GM12878 (cell line): ENCODE measurements around the gene DNAJA1. TPM values are rescaled to one million over a fixed set of nuclear protein-coding genes. Genes with fewer than 3 reads are reported as not detected.

ENCODE experiments used
- ATAC-seq: fragments of 200-7000 bp; cut with Tn5 transposase; 3 replicates; pipeline ENCODE4 v1.9.1; 2020; ENCODE audit warnings: mild to moderate bottlenecking, moderate library complexity
- BruUV-seq: library from RNA; stranded (reverse); fragments of 400-500 nt; replicated peaks from 2 replicates; lab custom pipeline; 2021; lab: Mats Ljungman, UMichigan
- CTCF ChIA-PET: fragments of 300-600 bp; sonication (Branson Sonifier 250); formaldehyde crosslinking; extraction: SDS; loops from one replicate; lab custom pipeline; 2021; ENCODE audit warnings: inconsistent platforms; lab: Yijun Ruan, JAX
- POLR2A ChIA-PET: fragments of 350-600 bp; formaldehyde crosslinking; extraction: SDS; loops from one replicate; lab custom pipeline; 2021; ENCODE audit warnings: inconsistent platforms; lab: Charles Lee
- RAD21 ChIA-PET: fragments of 300-600 bp; sonication (Branson Sonifier 250); formaldehyde crosslinking; loops from one replicate; lab custom pipeline; 2023; ENCODE audit warnings: antibody characterized with exemption; ENCODE audit not compliant: unreplicated experiment; lab: Charles Lee
- SMC1A ChIA-PET: fragments of 300-600 bp; sonication (Branson Sonifier 250); formaldehyde crosslinking; loops from one replicate; lab custom pipeline; 2023; ENCODE audit not compliant: unreplicated experiment, uncharacterized antibody; lab: Charles Lee
- DNase-seq: peaks from one replicate; pipeline ENCODE4 v3.0.0-alpha.2; 2011; ENCODE audit warnings: low read depth, low spot score
- FAIRE-seq: peaks from 3 replicates; lab custom pipeline; 2011; peaks lifted over from hg19 to GRCh38; lab: Jason Lieb, UNC
- H2AFZ ChIP-seq: 2 replicates; pipeline ENCODE4 v1.6.0; 2011; ENCODE audit warnings: low read depth, low read length, control low read depth; ENCODE audit not compliant: control insufficient read depth
- H3K27ac ChIP-seq: 2 replicates; pipeline ENCODE4 v1.5.1; 2011; ENCODE audit warnings: control low read depth; ENCODE audit not compliant: control insufficient read depth, insufficient read depth
- H3K27me3 ChIP-seq, 2 experiments: replicated peaks in 1 of 2; 2 replicates each; pipeline versions ENCODE4 v1.6.0 to v1.6.1; 2011; ENCODE audit warnings: low read length in 1 of 2; ENCODE audit not compliant: control insufficient read depth in 2 of 2, insufficient read depth in 2 of 2
- H3K36me3 ChIP-seq, 2 experiments: 2 replicates each; pipeline ENCODE4 v1.5.1; 2011; ENCODE audit warnings: low read length in 1 of 2; ENCODE audit not compliant: control insufficient read depth in 2 of 2, insufficient read depth in 2 of 2
- H3K4me1 ChIP-seq: 2 replicates; pipeline ENCODE4 v1.6.1; 2011; ENCODE audit warnings: mild to moderate bottlenecking, low read length, moderate library complexity, mixed read lengths; ENCODE audit not compliant: control insufficient read depth, insufficient read depth
- H3K4me2 ChIP-seq: 2 replicates; pipeline ENCODE4 v1.6.0; 2011; ENCODE audit warnings: control low read depth; ENCODE audit not compliant: control insufficient read depth, insufficient read depth
- H3K4me3 ChIP-seq: fragments of 200-600 bp; sonication (generic); 2 replicates; pipeline ENCODE4 v1.5.1; 2016
- H3K79me2 ChIP-seq: 2 replicates; pipeline ENCODE4 v1.6.0; 2011; ENCODE audit warnings: low read length; ENCODE audit not compliant: control insufficient read depth, insufficient read depth
- H3K9ac ChIP-seq: 2 replicates; pipeline ENCODE4 v1.8.0; 2011; ENCODE audit warnings: low read length, control low read depth, mixed read lengths; ENCODE audit not compliant: control insufficient read depth, insufficient read depth
- H3K9me3 ChIP-seq: replicated peaks from 3 replicates; pipeline ENCODE4 v1.5.1; 2011; ENCODE audit warnings: mild to moderate bottlenecking, low read length; ENCODE audit not compliant: control insufficient read depth, insufficient read depth
- H4K20me1 ChIP-seq: 2 replicates; pipeline ENCODE4 v1.6.0; 2011; ENCODE audit not compliant: control insufficient read depth, insufficient read depth
- ATF3 ChIP-seq: IDR thresholded peaks from 2 replicates; pipeline ENCODE4 v1.6.1; 2011; ENCODE audit warnings: low read depth, mild to moderate bottlenecking, low read length, moderate library complexity, borderline replicate concordance; ENCODE audit errors: extremely low read depth
- BCLAF1 ChIP-seq: fragments of 450-650 bp; IDR thresholded peaks from 2 replicates; pipeline ENCODE4 v1.6.1; 2017; ENCODE audit warnings: antibody characterized with exemption, mild to moderate bottlenecking, moderate library complexity
- CEBPZ ChIP-seq: fragments of 150-350 bp; IDR thresholded peaks from 2 replicates; pipeline ENCODE4 v1.6.1; 2016; ENCODE audit warnings: low read depth, low read length
- ETV6 ChIP-seq, 2 experiments: fragments of 450-650 bp in 1 of 2; IDR thresholded peaks in 1 of 2; conservative IDR thresholded peaks in 1 of 2; 2 replicates each; pipeline ENCODE4 v1.6.1; 2014; ENCODE audit warnings: antibody characterized with exemption in 1 of 2, borderline replicate concordance in 1 of 2, low read depth in 1 of 2, mild to moderate bottlenecking in 1 of 2, moderate library complexity in 1 of 2
- FOS ChIP-seq: IDR thresholded peaks from 3 replicates; pipeline ENCODE4 v1.6.1; 2011; ENCODE audit warnings: borderline replicate concordance; ENCODE audit not compliant: insufficient read length; ENCODE audit errors: extremely low read depth
- IRF3 ChIP-seq: fragments of 450-650 bp; IDR thresholded peaks from 2 replicates; pipeline ENCODE4 v1.6.1; 2014; ENCODE audit warnings: mild to moderate bottlenecking
- JUNB ChIP-seq: IDR thresholded peaks from 2 replicates; pipeline ENCODE4 v1.6.1; 2016; ENCODE audit warnings: antibody characterized with exemption, mild to moderate bottlenecking
- NBN ChIP-seq: fragments of 450-650 bp; IDR thresholded peaks from 2 replicates; pipeline ENCODE4 v1.6.1; 2016
- NR2F1 ChIP-seq: fragments of 450-650 bp; conservative IDR thresholded peaks from 2 replicates; pipeline ENCODE4 v1.6.1; 2017; ENCODE audit warnings: mild to moderate bottlenecking
- POLR2AphosphoS5 ChIP-seq: IDR thresholded peaks from 2 replicates; pipeline ENCODE4 v1.6.1; 2011; ENCODE audit warnings: mild to moderate bottlenecking, low read length, inconsistent platforms
- RFX5 ChIP-seq: IDR thresholded peaks from 2 replicates; pipeline ENCODE4 v1.6.1; 2011; ENCODE audit warnings: low read depth, low read length, improper control_type of control experiment
- STAT1 ChIP-seq: fragments of 450-650 bp; conservative IDR thresholded peaks from 2 replicates; pipeline ENCODE4 v1.6.1; 2014; ENCODE audit warnings: antibody characterized with exemption, mild to moderate bottlenecking
- ZNF274 ChIP-seq: IDR thresholded peaks from one replicate; pipeline ENCODE4 v1.8.0; 2011; ENCODE audit not compliant: insufficient read length, insufficient read depth
- ZNF622 ChIP-seq: fragments of 450-650 bp; IDR thresholded peaks from 2 replicates; pipeline ENCODE4 v1.6.1; 2017; ENCODE audit warnings: mild to moderate bottlenecking, inconsistent platforms
- WGBS: methylation state at CpG from one replicate; pipeline ENCODE4 v1.1.6; 2016; ENCODE audit warnings: low lambda C conversion rate; ENCODE audit not compliant: insufficient replicate concordance, insufficient coverage; ENCODE audit errors: missing lambda C conversion rate; 5-methylcytosine and 5-hydroxymethylcytosine counted together
- in situ Hi-C: fragments of 300-500 bp; cut with MboI; formaldehyde crosslinking; loops from 9 replicates; pipeline ENCODE4 v1.14.3; 2018; ENCODE audit warnings: mixed read lengths
- intact Hi-C: fragments of 100-400 bp; cut with micrococcal nuclease; formaldehyde crosslinking; loops from one replicate; pipeline ENCODE4 v1.14.2; 2022; ENCODE audit not compliant: unreplicated experiment
- polyA plus RNA-seq, 11 experiments: library from polyadenylated mRNA; depleted of rRNA in 4 of 11; unstranded in 6 of 11; stranded (reverse) in 5 of 11; fragments of >200 nt; fragmentation: Nextera tagmentation in 4 of 11; fragmentation: Illumina TruSeq in 1 of 11; extraction: Ambion mirVana in 4 of 11; extraction: Trizol in 1 of 11; gene quantifications; 1 replicate in 1 of 11; 2 replicates in 10 of 11; pipeline versions ENCODE4 v1.2.1 to v1.2.3, GENCODE V29; 2011 to 2016; ENCODE audit warnings: inconsistent platforms in 2 of 11, missing spikeins in 2 of 11, low read depth in 1 of 11
- total RNA-seq, 4 experiments: library from RNA; depleted of rRNA in 3 of 4; stranded (reverse); fragments of >200 nt in 3 of 4; fragmentation: Illumina TruSeq in 1 of 4; extraction: Trizol in 1 of 4; gene quantifications; 2 replicates each; pipeline versions ENCODE4 v1.2.1 to v1.2.3, GENCODE V29; 2013 to 2021

Gene DNAJA1
- total and polyA plus RNA-seq, 10 of the 15 experiments (the other 5 are each of a cell fraction or from before 2014, with no cell fraction given): 69.7 to 206 (median 146) TPM

GRCh38 chr9:33081128-33081851, 56.2 kb downstream of the DNAJA1 start (continued):
- no peak for TF ChIP-seq BCLAF1
- TF ChIP-seq ZNF274: no peak
- TF ChIP-seq ZNF622: no peak
- TF ChIP-seq FOS: no peak
- TF ChIP-seq POLR2AphosphoS5: no peak
- TF ChIP-seq ETV6 (conservative IDR thresholded peaks at IDR 0.05 in 1 of 2, IDR thresholded peaks at IDR 0.05 in 1 of 2; ENCODE audit: borderline replicate concordance in 1 of 2, low read depth in 1 of 2): no peak; a peak in 1 of 4 replicates
- no peak for TF ChIP-seq JUNB
- no peak for TF ChIP-seq STAT1
- peak; percentile 56 for TF ChIP-seq NBN

DNA sequence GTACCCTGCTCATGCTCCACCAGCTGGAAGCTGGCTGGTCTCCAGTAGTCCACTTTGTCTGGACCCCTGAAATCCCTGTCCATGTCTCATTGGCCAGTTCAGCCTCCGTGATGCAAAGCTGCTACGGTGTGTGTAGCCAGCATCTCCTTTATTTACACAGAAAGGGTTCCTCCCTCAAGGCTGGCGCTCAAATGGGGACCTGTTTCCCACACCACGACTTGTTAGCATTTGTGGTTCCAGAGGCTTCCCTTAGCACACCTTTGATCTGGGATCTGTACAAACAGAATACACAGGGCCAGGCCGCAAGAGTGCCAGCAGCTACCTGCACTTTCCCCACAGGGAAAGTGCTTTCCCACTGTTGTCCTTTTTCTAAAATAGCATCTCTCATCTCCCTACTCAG, 57.1 kb downstream of the DNAJA1 start:
- ChIA-PET POLR2A (interaction anchor here (0.6 to 1.2 kb wide), 2 partner anchors 41 to 58 kb away, joined by 3 to 6 read pairs; no protein-coding TSS in a partner anchor), CTCF (interaction anchor here (1.0 to 6.8 kb wide), 7 partner anchors 37 to 145 kb away, joined by 3 to 142 read pairs (median 4); no protein-coding TSS in a partner anchor), SMC1A (interaction anchor here (0.8 to 1.6 kb wide), 5 partner anchors 77 to 144 kb away, joined by 3 to 17 read pairs (median 3); no protein-coding TSS in a partner anchor), RAD21 (interaction anchor here (0.8 to 3.0 kb wide), 8 partner anchors 27 to 205 kb away, joined by 3 to 20 read pairs (median 4); no protein-coding TSS in a partner anchor)
- intact Hi-C loops (loop anchor here (5.0 kb wide), 1 partner anchor 35 kb away; no protein-coding TSS in a partner anchor), in situ Hi-C loops (loop anchor here (5.0 kb wide), 1 partner anchor 140 kb away; no protein-coding TSS in a partner anchor)
- FAIRE-seq: no peak
- Histone ChIP-seq H3K27ac (no peak overlapping the region), H2AFZ (no peak overlapping the region), H3K9me3 (no peaks in the 10 kb centered on the region), H3K4me3 (no peak overlapping the region), H3K4me2 (no peak overlapping the region), H4K20me1 (no peaks in the 10 kb centered on the region), H3K79me2 (no peaks in the 10 kb centered on the region), H3K9ac (no peak overlapping the region), H3K27me3 (no peaks in the 10 kb centered on the region), H3K36me3 (no peaks in the 10 kb centered on the region), H3K4me1 (peaks cover 19% of the 10 kb centered on the region)
- no TSS peak for BruUV-seq
- DNase-seq: no peak
- 91% methylated on average over 5 of the region's 5 CpGs for WGBS
- no peak for ATAC-seq
- TF ChIP-seq NR2F1 (no peak), NBN (no peak), ATF3 (no peak), FOS (no peak), CEBPZ (no peak), IRF3 (no peak), RFX5 (no peak)
